WERI-Rb-1 (cell line): ENCODE measurements around the gene CLEC3A.

Experiments used
- DNase-seq: peaks from one replicate; pipeline ENCODE4 v3.0.0-alpha.2; 2020
- H3K27ac ChIP-seq: fragments of 250-450 bp; sonication (Bioruptor Pico); 2 replicates; pipeline ENCODE4 v1.5.1; 2020; ENCODE audit warnings: mild to moderate bottlenecking, moderate library complexity
- H3K27me3 ChIP-seq: fragments of 250-450 bp; sonication (Bioruptor Pico); 2 replicates; pipeline ENCODE4 v1.5.1; 2021; ENCODE audit warnings: mild to moderate bottlenecking, low read depth, moderate library complexity; ENCODE audit not compliant: insufficient read depth, severe bottlenecking
- H3K36me3 ChIP-seq: fragments of 250-450 bp; sonication (Bioruptor Pico); 2 replicates; pipeline ENCODE4 v1.5.1; 2020; ENCODE audit warnings: mild to moderate bottlenecking, moderate library complexity
- H3K4me3 ChIP-seq: 2 replicates; pipeline ENCODE4 v1.5.1; 2011; ENCODE audit warnings: low read depth, mild to moderate bottlenecking, control low read depth, low read length
- H3K9me3 ChIP-seq: fragments of 250-450 bp; sonication (Bioruptor Pico); 2 replicates; pipeline ENCODE4 v1.5.1; 2021; ENCODE audit warnings: mild to moderate bottlenecking, moderate library complexity; ENCODE audit not compliant: severe bottlenecking
- CTCF ChIP-seq: IDR thresholded peaks from 2 replicates; pipeline ENCODE4 v1.5.1; 2011; ENCODE audit warnings: low read depth, mild to moderate bottlenecking, control low read depth, inconsistent platforms, low read length

CLEC3A gene

GRCh38 chr16:78022347-78023060 is at the start of gene CLEC3A:
TSS of gene CLEC3A (plus strand) at chr16:78022548. CDS start at chr16:78022627, 79 bp downstream.
- Histone ChIP-seq H3K4me3 (no peak within 1 kb of the TSS), H3K27ac (no peak within 1 kb of the TSS), H3K36me3 (no peaks in the 10 kb centered on the region), H3K9me3 (no peaks in the 10 kb centered on the region), H3K27me3 (no peaks in the 10 kb centered on the region)
- DNase-seq = no peak
- TF ChIP-seq CTCF = no peak

GRCh38 chr16:77974883-77975282 is 47.5 kb upstream of the CLEC3A start:
- DNase-seq = no peak
- Histone ChIP-seq H3K9me3 (no peaks in the 10 kb centered on the region), H3K36me3 (no peaks in the 10 kb centered on the region), H3K4me3 (no peak overlapping the region), H3K27me3 (no peaks in the 10 kb centered on the region), H3K27ac (no peak overlapping the region)
- TF ChIP-seq CTCF = no peak

GRCh38 chr16:77975942-77976341 is 46.4 kb upstream of the CLEC3A start:
- DNase-seq = no peak
- Histone ChIP-seq H3K27me3 (no peaks in the 10 kb centered on the region), H3K9me3 (no peaks in the 10 kb centered on the region), H3K4me3 (no peak overlapping the region), H3K27ac (no peak overlapping the region), H3K36me3 (no peaks in the 10 kb centered on the region)
- TF ChIP-seq CTCF = 0 out of 2 replicates have a peak, but pooled peaks have one; percentile 1

GRCh38 chr16:77977339-77977738 is 45.0 kb upstream of the CLEC3A start:
- DNase-seq = no peak

GRCh38 chr16:77985111-77985510 is 37.2 kb upstream of the CLEC3A start:
- Histone ChIP-seq H3K27me3 (no peaks in the 10 kb centered on the region), H3K4me3 (no peak overlapping the region), H3K27ac (no peak overlapping the region), H3K36me3 (no peaks in the 10 kb centered on the region), H3K9me3 (peaks cover 4% of the 10 kb centered on the region)
- no peak for TF ChIP-seq CTCF
- DNase-seq = no peak

More at GRCh38 chr16:77977339-77977738, 45.0 kb upstream of the CLEC3A start:
- Histone ChIP-seq H3K27me3 (no peaks in the 10 kb centered on the region), H3K36me3 (no peaks in the 10 kb centered on the region), H3K9me3 (no peaks in the 10 kb centered on the region), H3K4me3 (no peak overlapping the region), H3K27ac (no peak overlapping the region)
- no peak for TF ChIP-seq CTCF
